ENCODE measurements around the gene SETD1A. TPM values are rescaled to one million over a fixed set of nuclear protein-coding genes. Genes with fewer than 3 reads are reported as not detected.

The SETD1A gene
- total and polyA plus RNA-seq, 2 of the 8 experiments (the other 6 are each of a cell fraction or from before 2014, with no cell fraction given): 4.8 to 29.0 TPM

GRCh38 chr16:30971298-30971697 lies 13.7 kb downstream of the SETD1A start:
- no peaks in the 10 kb centered on the region; the same call in 1 of the 2 replicates for H3K79me1 ChIP-seq (ENCODE audit: low read depth, low read length)
- no peak overlapping the region for H3K4ac ChIP-seq (replicated peaks; ENCODE audit: insufficient read length, low read depth, low read length)
- no peak overlapping the region for H4K91ac ChIP-seq (replicated peaks; ENCODE audit: insufficient read length, low read length)
- DNase-seq (ENCODE audit: low read depth in 1 of 2, low spot score in 2 of 2): no peak
- H2BK5ac ChIP-seq (ENCODE audit: low read depth, low read length): no peak overlapping the region
- no peaks in the 10 kb centered on the region for H3K9me3 ChIP-seq (ENCODE audit: insufficient read depth in 2 of 2, low read depth in 1 of 2, low read length in 1 of 2)
- H2BK120ac ChIP-seq (replicated peaks; ENCODE audit: low read depth, low read length): no peak overlapping the region
- H4K5ac ChIP-seq (ENCODE audit: insufficient read length, low read depth, low read length): no peak overlapping the region
- no peak overlapping the region for H2AFZ ChIP-seq (ENCODE audit: low read length)
- no peak overlapping the region for H3K14ac ChIP-seq (ENCODE audit: insufficient read length)
- no peak for FAIRE-seq
- H2BK12ac ChIP-seq (ENCODE audit: low read depth, low read length): no peak overlapping the region
- H2AK5ac ChIP-seq (ENCODE audit: low read depth, low read length): no peak overlapping the region
- ChIA-PET POLR2A (ENCODE audit: partially characterized antibody) (interaction anchor here (0.5 to 5.0 kb wide), 5 partner anchors 10 to 236 kb away, joined by 3 to 26 read pairs (median 9); partner anchors contain the start of genes HSD3B7 and SETD1A), CTCF (ENCODE audit: partially characterized antibody) (interaction anchor here (1.0 kb wide), 1 partner anchor 13 kb away, joined by 3 read pairs; the partner anchor contains the start of gene HSD3B7)
- H3K23ac ChIP-seq (ENCODE audit: insufficient read length): no peak overlapping the region
- TF ChIP-seq USF2 (IDR thresholded peaks at IDR 0.05; ENCODE audit: low read length) (no peak), POU5F1 (IDR thresholded peaks at IDR 0.05; ENCODE audit: low read depth, low read length) (no peak), KDM4A (IDR thresholded peaks at IDR 0.05; ENCODE audit: low read depth, low read length, severe bottlenecking) (no peak), HDAC6 (IDR thresholded peaks at IDR 0.05; ENCODE audit: low read depth, low read length) (no peak), NRF1 (IDR thresholded peaks at IDR 0.05; ENCODE audit: low read depth, low read length) (no peak)
- no peak overlapping the region for H3K18ac ChIP-seq (ENCODE audit: extremely low read depth, low read length)
- no peak overlapping the region for H2BK20ac ChIP-seq (ENCODE audit: low read length)
- H3K4me3 ChIP-seq (ENCODE audit: extremely low read depth in 1 of 4, insufficient read depth in 2 of 4, low read depth in 3 of 4, low read length in 4 of 4): no peak overlapping the region
- no peak overlapping the region for H3K27ac ChIP-seq (ENCODE audit: low read depth, low read length)
- WGBS, 2 experiments (ENCODE audit: extremely low coverage in 1 of 2, insufficient coverage in 1 of 2, insufficient read length in 1 of 2, insufficient replicate concordance in 2 of 2, low coverage in 1 of 2, low lambda C conversion rate in 2 of 2, missing lambda C conversion rate in 1 of 2): 95% methylated on average over 8 of the region's 14 CpGs; no CpG with 5 or more reads in 1 of the 2 experiments
- no peaks in the 10 kb centered on the region for H3K27me3 ChIP-seq (replicated peaks in 1 of 4; ENCODE audit: control insufficient read depth in 3 of 4, extremely low read depth in 1 of 4, insufficient read depth in 3 of 4, low read length in 3 of 4)
- H3K23me2 ChIP-seq (ENCODE audit: low read depth, low read length): peaks cover 2% of the 10 kb centered on the region; the same call in 1 of the 2 replicates
- H4K20me1 ChIP-seq (replicated peaks in 1 of 2; ENCODE audit: control insufficient read depth in 1 of 2, insufficient read depth in 2 of 2, low read length in 2 of 2): peaks cover 0 to 6% of the 10 kb centered on the region in 2 experiments
- no peaks in the 10 kb centered on the region for H3K79me2 ChIP-seq (ENCODE audit: control insufficient read depth in 1 of 2, insufficient read depth in 2 of 2, low read length in 2 of 2)
- no peak overlapping the region for H3K9ac ChIP-seq (replicated peaks in 1 of 4; ENCODE audit: extremely low read depth in 1 of 4, low read depth in 3 of 4, low read length in 3 of 4)
- H3K4me2 ChIP-seq (ENCODE audit: insufficient read depth in 1 of 2, low read depth in 2 of 2, low read length in 2 of 2): no peak overlapping the region
- no peak overlapping the region for H2BK15ac ChIP-seq (ENCODE audit: low read length)
- no peak overlapping the region for H3K56ac ChIP-seq (replicated peaks; ENCODE audit: insufficient read length, low read depth, low read length)
- H4K8ac ChIP-seq (ENCODE audit: extremely low read depth, insufficient read depth, low read length): no peak overlapping the region
- no peaks in the 10 kb centered on the region for H3K4me1 ChIP-seq (replicated peaks in 1 of 4; ENCODE audit: control insufficient read depth in 3 of 4, insufficient read depth in 4 of 4, low read length in 3 of 4)
- H3K36me3 ChIP-seq (ENCODE audit: control insufficient read depth in 2 of 4, insufficient read depth in 4 of 4, low read length in 3 of 4): peaks cover 35 to 70% (median 54%) of the 10 kb centered on the region in 4 experiments

All from H1 (cell line).